HEK293 (cell line): Measurements from ENCODE around the gene LIMCH1.

Experiments
- CTCF ChIA-PET: fragments of 350-600 bp; formaldehyde crosslinking; extraction: SDS; loops from one replicate; lab custom pipeline; 2021; ENCODE audit warnings: antibody characterized with exemption; lab: Yijun Ruan, JAX
- POLR2A ChIA-PET: fragments of 300-600 bp; formaldehyde crosslinking; extraction: SDS; loops from one replicate; lab custom pipeline; 2020; ENCODE audit warnings: antibody characterized with exemption, inconsistent platforms; lab: Yijun Ruan, JAX
- H3K27ac ChIP-seq: fragments of 200-500 bp; sonication (Bioruptor generic); 2 replicates; pipeline ENCODE4 v1.5.1; 2014; ENCODE audit warnings: low read depth, low read length, control low read depth, inconsistent platforms; ENCODE audit errors: extremely low read depth
- H3K36me3 ChIP-seq, 2 experiments: fragments of 200-500 bp in 1 of 2; sonication (Bioruptor generic) in 1 of 2; 1 replicate in 1 of 2; 2 replicates in 1 of 2; pipeline ENCODE4 v1.5.1; 2014 to 2017; ENCODE audit warnings: inconsistent platforms in 2 of 2, low read length in 2 of 2; ENCODE audit not compliant: control insufficient read depth in 2 of 2, insufficient read depth in 1 of 2
- H3K4me1 ChIP-seq: fragments of 200-500 bp; sonication (Bioruptor generic); 2 replicates; pipeline ENCODE4 v1.5.1; 2014; ENCODE audit warnings: mild to moderate bottlenecking, low read length, inconsistent platforms; ENCODE audit not compliant: control insufficient read depth, insufficient read depth
- H3K4me3 ChIP-seq: 2 replicates; pipeline ENCODE4 v1.5.1; 2011; ENCODE audit warnings: low read depth, mild to moderate bottlenecking, control low read depth, low read length, moderate library complexity
- H3K9me3 ChIP-seq: fragments of 200-500 bp; sonication (Bioruptor generic); 2 replicates; pipeline ENCODE4 v1.5.1; 2014; ENCODE audit warnings: low read depth, low read length, inconsistent platforms; ENCODE audit not compliant: control insufficient read depth, insufficient read depth
- GLI4 ChIP-seq: fragments of 450-650 bp; formaldehyde crosslinking; IDR thresholded peaks from 2 replicates; pipeline ENCODE4 v1.5.1; 2016; ENCODE audit warnings: missing biosample characterization, missing genetic modification characterization
- KLF8 ChIP-seq: fragments of 450-650 bp; formaldehyde crosslinking; IDR thresholded peaks from 2 replicates; pipeline ENCODE4 v1.5.1; 2016; ENCODE audit warnings: missing biosample characterization, missing genetic modification characterization
- MZF1 ChIP-seq: fragments of 450-650 bp; formaldehyde crosslinking; IDR thresholded peaks from 2 replicates; pipeline ENCODE4 v1.5.1; 2017; ENCODE audit warnings: missing biosample characterization, missing genetic modification characterization, borderline replicate concordance
- PBX3 ChIP-seq: sonication (generic); formaldehyde crosslinking; IDR thresholded peaks from 2 replicates; pipeline ENCODE4 v1.8.1; 2022; ENCODE audit warnings: mild to moderate bottlenecking, moderate library complexity, missing genetic modification reagents
- TCF7L2 ChIP-seq: IDR thresholded peaks from 2 replicates; pipeline ENCODE4 v1.6.1; 2011; ENCODE audit warnings: low read depth, mild to moderate bottlenecking, inconsistent platforms, low read length, moderate library complexity, borderline replicate concordance
- ZNF174 ChIP-seq: fragments of 450-650 bp; formaldehyde crosslinking; IDR thresholded peaks from 2 replicates; pipeline ENCODE4 v1.5.0; 2017; ENCODE audit warnings: missing biosample characterization, mild to moderate bottlenecking, missing genetic modification characterization
- ZNF2 ChIP-seq: fragments of 450-650 bp; formaldehyde crosslinking; IDR thresholded peaks from 2 replicates; pipeline ENCODE4 v1.5.1; 2016; ENCODE audit warnings: missing biosample characterization, missing genetic modification characterization
- ZNF223 ChIP-seq: fragments of 450-650 bp; formaldehyde crosslinking; IDR thresholded peaks from 2 replicates; pipeline ENCODE4 v1.5.1; 2016; ENCODE audit warnings: missing biosample characterization, missing genetic modification characterization
- ZNF280D ChIP-seq: fragments of 450-650 bp; formaldehyde crosslinking; IDR thresholded peaks from 2 replicates; pipeline ENCODE4 v1.5.1; 2016; ENCODE audit warnings: missing biosample characterization, missing genetic modification characterization
- ZNF621 ChIP-seq: fragments of 450-650 bp; formaldehyde crosslinking; IDR thresholded peaks from 2 replicates; pipeline ENCODE4 v1.5.1; 2017; ENCODE audit warnings: missing biosample characterization, missing genetic modification characterization
- ZNF692 ChIP-seq: fragments of 450-650 bp; formaldehyde crosslinking; IDR thresholded peaks from 2 replicates; pipeline ENCODE4 v1.5.1; 2016; ENCODE audit warnings: missing biosample characterization, missing genetic modification characterization
- TF ChIP-seq, protein P1 (sequence below): fragments of 450-650 bp; formaldehyde crosslinking; IDR thresholded peaks from 2 replicates; pipeline ENCODE4 v1.5.1; 2016; ENCODE audit warnings: missing biosample characterization, missing genetic modification characterization, low read depth
- TF ChIP-seq, protein P2 (sequence below): fragments of 450-650 bp; formaldehyde crosslinking; IDR thresholded peaks from 2 replicates; pipeline ENCODE4 v1.5.1; 2016; ENCODE audit warnings: missing biosample characterization, missing genetic modification characterization
- TF ChIP-seq, protein P3 (sequence below): fragments of 450-650 bp; formaldehyde crosslinking; IDR thresholded peaks from 2 replicates; pipeline ENCODE4 v1.5.1; 2016; ENCODE audit warnings: missing biosample characterization, missing genetic modification characterization

The LIMCH1 gene

GRCh38 chr4:41632481-41633073 lies 94.6 kb downstream of the LIMCH1 start (continued):
- TF ChIP-seq, protein P1, sequence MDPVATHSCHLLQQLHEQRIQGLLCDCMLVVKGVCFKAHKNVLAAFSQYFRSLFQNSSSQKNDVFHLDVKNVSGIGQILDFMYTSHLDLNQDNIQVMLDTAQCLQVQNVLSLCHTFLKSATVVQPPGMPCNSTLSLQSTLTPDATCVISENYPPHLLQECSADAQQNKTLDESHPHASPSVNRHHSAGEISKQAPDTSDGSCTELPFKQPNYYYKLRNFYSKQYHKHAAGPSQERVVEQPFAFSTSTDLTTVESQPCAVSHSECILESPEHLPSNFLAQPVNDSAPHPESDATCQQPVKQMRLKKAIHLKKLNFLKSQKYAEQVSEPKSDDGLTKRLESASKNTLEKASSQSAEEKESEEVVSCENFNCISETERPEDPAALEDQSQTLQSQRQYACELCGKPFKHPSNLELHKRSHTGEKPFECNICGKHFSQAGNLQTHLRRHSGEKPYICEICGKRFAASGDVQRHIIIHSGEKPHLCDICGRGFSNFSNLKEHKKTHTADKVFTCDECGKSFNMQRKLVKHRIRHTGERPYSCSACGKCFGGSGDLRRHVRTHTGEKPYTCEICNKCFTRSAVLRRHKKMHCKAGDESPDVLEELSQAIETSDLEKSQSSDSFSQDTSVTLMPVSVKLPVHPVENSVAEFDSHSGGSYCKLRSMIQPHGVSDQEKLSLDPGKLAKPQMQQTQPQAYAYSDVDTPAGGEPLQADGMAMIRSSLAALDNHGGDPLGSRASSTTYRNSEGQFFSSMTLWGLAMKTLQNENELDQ (tag by site-specific recombination), result no peak
- no peak for TF ChIP-seq GLI4 (tag by site-specific recombination)
- no peak for TF ChIP-seq MZF1 (tag by site-specific recombination)
- no peak for TF ChIP-seq ZNF621 (tag by site-specific recombination)
- TF ChIP-seq PBX3 (CRISPR knock-in tag), result no peak
- TF ChIP-seq ZNF2 (tag by site-specific recombination), result no peak

- Histone ChIP-seq H3K27ac (no peak overlapping the region), H3K4me3 (no peak overlapping the region), H3K36me3 (no peaks in the 10 kb centered on the region), H3K4me1 (no peaks in the 10 kb centered on the region), H3K9me3 (no peaks in the 10 kb centered on the region)
- ChIA-PET CTCF (interaction anchor here (0.6 kb wide), 1 partner anchor 421 kb away, joined by 3 read pairs; no protein-coding TSS in a partner anchor), POLR2A (no interaction called here)
- TF ChIP-seq ZNF223 (tag by site-specific recombination), result no peak
Measured at GRCh38 chr4:41633321-41633720, 95.4 kb downstream of the LIMCH1 start.

- Histone ChIP-seq H3K4me3 (no peak overlapping the region), H3K36me3 (no peaks in the 10 kb centered on the region), H3K4me1 (no peaks in the 10 kb centered on the region), H3K9me3 (no peaks in the 10 kb centered on the region), H3K27ac (no peak overlapping the region)
- TF ChIP-seq ZNF174 (tag by site-specific recombination), result no peak
- CTCF ChIA-PET, result no interaction called here
- POLR2A ChIA-PET, result no interaction called here
Measured at GRCh38 chr4:41635441-41635840, 97.5 kb downstream of the LIMCH1 start.

GRCh38 chr4:41638203-41638602 lies 100.2 kb downstream of the LIMCH1 start:
- H3K4me1 ChIP-seq, result no peaks in the 10 kb centered on the region
- no peaks in the 10 kb centered on the region for H3K36me3 ChIP-seq
- no peak for TF ChIP-seq TCF7L2
- no peak overlapping the region for H3K27ac ChIP-seq
- H3K4me3 ChIP-seq, result no peak overlapping the region
- ChIA-PET POLR2A (no interaction called here), CTCF (interaction anchor here (0.5 kb wide), 1 partner anchor 262 kb away, joined by 3 read pairs; no protein-coding TSS in a partner anchor)
- no peaks in the 10 kb centered on the region for H3K9me3 ChIP-seq

GRCh38 chr4:41638866-41639265 lies 100.9 kb downstream of the LIMCH1 start:
- ChIA-PET POLR2A (no interaction called here), CTCF (interaction anchor here (0.5 kb wide), 1 partner anchor 263 kb away, joined by 3 read pairs; no protein-coding TSS in a partner anchor)
- no peaks in the 10 kb centered on the region for H3K9me3 ChIP-seq
- no peaks in the 10 kb centered on the region for H3K4me1 ChIP-seq
- H3K36me3 ChIP-seq, result no peaks in the 10 kb centered on the region
- no peak overlapping the region for H3K4me3 ChIP-seq
- H3K27ac ChIP-seq, result no peak overlapping the region
- no peak for TF ChIP-seq ZNF692 (tag by site-specific recombination)
- TF ChIP-seq ZNF280D, result no peak
- TF ChIP-seq KLF8, result no peak
- TF ChIP-seq, protein P2, sequence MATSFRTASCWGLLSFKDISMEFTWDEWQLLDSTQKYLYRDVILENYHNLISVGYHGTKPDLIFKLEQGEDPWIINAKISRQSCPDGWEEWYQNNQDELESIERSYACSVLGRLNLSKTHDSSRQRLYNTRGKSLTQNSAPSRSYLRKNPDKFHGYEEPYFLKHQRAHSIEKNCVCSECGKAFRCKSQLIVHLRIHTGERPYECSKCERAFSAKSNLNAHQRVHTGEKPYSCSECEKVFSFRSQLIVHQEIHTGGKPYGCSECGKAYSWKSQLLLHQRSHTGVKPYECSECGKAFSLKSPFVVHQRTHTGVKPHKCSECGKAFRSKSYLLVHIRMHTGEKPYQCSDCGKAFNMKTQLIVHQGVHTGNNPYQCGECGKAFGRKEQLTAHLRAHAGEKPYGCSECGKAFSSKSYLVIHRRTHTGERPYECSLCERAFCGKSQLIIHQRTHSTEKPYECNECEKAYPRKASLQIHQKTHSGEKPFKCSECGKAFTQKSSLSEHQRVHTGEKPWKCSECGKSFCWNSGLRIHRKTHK (tag by site-specific recombination), result no peak
- TF ChIP-seq, protein P3, sequence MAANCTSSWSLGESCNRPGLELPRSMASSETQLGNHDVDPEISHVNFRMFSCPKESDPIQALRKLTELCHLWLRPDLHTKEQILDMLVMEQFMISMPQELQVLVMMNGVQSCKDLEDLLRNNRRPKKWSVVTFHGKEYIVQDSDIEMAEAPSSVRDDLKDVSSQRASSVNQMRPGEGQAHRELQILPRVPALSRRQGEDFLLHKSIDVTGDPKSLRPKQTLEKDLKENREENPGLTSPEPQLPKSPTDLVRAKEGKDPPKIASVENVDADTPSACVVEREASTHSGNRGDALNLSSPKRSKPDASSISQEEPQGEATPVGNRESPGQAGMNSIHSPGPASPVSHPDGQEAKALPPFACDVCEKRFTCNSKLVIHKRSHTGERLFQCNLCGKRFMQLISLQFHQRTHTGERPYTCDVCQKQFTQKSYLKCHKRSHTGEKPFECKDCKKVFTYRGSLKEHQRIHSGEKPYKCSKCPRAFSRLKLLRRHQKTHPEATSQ, result no peak
